UCSD-AML1 (cell line): Measurements from ENCODE around the gene CEMIP.

ENCODE experiments used
- DNase-seq: peaks from one replicate; lab custom pipeline; 2025; ENCODE audit not compliant: unreplicated experiment; lab: John Stamatoyannopoulos, UW

Gene CEMIP

DNA sequence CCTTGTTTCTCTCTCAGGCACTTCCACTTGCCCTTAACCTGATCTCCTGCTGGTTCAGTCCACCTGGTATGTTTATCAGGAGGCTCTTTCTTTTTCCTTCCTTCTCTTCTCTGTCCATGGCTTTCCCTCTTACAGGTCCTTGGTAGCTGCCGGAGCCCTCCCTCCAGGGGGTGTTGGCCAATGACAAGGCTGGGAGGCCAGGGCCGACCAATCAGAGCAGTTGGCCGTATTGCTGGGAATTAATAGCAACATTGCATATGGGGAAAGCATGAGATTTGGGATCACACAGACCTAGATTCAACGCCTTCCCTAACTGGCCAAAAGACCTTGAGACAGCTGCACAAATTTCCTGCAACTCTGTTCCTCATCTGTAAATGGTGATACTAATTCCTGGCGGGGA, 62.4 kb downstream of the CEMIP start:
- no peak for DNase-seq

GRCh38 chr15:80844011-80844732, 65.0 kb downstream of the CEMIP start:
- DNase-seq, result no peak

DNA sequence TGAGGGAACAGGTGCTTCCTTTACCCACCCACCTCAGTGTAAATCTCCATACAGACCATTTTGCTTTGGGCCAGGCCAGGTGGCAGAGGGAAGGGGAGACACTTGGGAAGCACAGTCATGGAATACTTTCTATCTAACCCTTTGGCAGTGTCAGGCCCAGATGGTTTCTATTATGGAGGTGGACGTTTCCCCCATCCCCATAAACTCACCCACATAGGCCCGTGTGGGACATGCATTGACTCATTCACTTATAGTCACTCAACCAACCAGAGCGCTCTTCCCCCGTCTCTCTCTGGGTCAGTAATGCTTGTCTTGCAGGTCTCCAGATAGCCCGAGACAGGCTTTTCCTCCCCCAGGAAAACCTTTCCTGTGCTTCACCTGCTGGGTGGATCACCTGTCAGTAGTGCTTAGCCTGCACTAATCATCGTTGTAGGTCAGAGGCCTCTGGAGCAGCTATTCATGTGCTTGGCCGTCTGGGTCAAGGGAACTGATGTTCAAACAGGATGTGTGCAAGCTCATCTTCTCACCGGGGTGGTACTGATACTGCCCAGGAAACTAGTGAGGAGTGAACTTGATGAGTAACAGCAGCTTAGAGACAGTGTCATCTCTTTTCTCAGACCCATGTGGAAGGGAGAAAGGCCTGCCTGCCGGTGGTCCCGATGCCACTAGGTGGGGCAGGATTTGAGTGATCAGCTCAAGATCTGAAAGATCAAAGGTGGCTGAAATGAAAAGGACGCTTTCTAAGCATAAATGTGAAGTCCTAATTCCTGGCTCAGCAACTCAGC, 67.1 kb downstream of the CEMIP start:
- no peak for DNase-seq

DNA sequence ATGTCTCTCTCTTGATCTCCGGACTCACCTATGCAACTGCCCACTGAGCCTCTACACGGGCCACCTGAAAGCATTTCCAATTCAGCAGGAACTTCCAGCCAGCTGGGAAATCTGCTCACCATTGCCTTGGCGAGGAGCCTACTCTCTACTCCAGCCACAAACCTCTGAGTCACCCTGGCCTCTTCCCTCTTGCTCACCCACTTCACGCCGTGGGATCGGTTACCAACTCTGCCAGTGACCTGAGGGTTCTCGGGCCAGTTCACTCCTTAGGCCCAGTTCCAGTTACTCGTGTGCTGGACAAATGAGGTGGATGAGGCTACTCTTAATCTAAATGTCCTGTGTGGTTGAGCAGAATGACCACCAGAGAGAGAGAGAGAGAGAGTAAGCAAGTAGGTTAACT, 70.1 kb downstream of the CEMIP start:
- no peak for DNase-seq

DNA sequence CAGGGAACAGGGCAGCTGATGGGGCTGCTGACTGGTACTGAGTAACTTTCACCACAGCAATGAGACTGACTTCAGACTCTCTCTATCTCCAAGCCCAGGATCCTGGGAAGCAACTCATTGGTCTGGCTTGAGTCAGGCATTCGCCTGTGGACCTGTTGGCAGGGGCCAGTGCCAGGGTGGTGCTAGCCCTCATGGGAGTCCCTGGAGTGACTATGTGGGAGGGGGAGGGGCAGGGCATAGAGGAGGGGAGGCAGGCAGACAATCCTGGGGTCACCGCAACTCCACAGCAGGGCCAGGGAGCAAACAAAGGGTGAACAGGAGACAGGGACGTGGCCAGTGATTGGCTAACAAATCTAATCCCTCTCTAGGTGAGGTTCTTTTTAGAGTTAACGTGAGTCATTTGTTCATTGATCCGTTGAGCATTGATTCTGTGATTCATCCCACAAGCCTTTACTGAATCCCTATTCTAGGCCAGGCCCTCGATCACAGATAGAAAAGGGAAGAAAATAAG, 71.8 kb downstream of the CEMIP start:
- DNase-seq, result no peak

DNA sequence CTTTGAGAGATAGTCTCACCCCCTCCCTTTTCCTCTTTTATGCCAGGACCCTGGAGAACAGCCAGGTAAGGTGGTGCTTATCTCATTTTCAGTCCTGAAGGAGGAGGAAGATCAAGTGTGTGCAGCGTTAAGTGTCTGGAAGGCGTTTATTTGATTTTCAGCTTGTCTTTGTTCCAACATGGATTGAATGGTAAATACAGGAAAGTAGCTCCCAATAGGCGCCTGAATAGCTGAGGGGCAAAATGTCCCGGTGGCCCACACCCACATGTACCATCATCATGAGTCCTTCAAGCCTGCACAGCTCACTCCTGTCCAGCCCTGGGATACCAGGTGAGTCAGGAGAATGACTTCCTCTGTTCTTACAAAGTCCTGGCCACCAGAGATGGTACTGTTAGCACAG, 73.5 kb downstream of the CEMIP start:
- no peak for DNase-seq

DNA sequence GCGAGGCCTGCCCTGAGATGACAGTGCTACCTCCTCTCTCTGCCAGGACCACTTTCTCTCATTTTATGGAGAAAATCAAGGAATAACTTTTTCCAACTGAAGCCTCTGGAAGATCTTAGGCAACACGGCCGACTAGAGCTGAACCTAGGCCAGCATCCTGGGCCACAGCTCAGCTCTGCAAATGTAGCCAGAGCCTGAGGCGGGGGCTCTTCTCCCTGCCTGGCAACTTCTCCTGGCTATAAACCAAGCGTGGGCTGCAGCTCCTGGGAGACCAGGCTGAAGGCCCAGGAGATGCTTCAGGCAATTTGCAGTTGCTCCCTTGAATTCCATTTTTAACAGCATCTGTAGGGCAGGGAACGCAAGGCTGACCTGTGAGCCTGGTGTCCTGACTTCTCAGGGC, 74.9 kb downstream of the CEMIP start:
- no peak for DNase-seq

GRCh38 chr15:80855206-80855605, 76.0 kb downstream of the CEMIP start:
- DNase-seq, result no peak

GRCh38 chr15:80856400-80856799, 77.2 kb downstream of the CEMIP start:
- DNase-seq, result no peak

DNA sequence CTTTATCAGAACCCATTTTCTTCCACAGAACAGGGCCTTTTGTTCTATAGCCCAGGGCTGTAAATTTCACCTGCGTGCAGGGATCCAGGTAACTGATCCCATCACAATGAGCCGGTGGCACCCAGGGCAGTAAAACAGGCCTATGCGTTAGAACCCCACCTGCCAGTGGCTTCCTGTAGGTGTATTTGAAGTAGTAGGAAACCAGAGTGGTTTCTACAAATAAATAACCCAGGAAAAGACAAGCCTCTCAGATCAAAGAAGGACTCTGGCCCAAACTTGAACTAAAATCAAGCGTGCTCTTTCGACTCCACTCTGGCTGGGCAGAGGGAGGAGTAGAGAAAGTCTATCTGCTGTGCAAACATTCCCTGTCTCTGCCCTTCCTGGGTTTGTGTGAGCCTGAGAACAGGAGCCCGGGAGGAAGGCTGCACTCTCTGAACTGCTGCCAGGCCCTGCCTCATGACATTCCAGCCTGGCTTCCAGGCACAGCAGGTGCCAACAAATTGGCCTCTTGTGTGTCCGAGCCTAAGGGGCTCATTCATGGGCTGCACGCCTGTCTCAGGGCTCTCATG, 77.7 kb downstream of the CEMIP start:
- DNase-seq, result no peak

DNA sequence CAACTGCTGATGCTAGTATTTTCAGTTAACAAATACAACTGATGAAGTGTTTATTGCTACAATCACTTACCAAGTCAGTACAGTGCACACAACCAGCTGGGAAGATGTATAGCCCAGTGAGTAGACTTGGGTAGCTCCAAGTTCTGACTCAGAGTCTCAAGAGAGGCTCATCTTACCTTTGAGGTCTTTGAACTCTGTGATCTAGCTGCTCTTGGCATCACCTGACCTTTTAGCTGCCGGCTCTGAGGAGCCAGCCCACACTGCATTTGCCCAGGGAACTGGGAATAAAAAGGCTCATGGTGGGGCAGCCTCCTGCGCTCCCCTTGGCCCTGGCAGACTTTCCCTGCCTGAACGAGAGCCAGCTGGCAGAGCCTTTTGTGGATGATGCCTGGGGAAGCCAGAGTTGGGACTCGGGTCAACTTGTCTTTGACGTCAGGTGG, 82.6 kb downstream of the CEMIP start:
- DNase-seq, result no peak

GRCh38 chr15:80864666-80865065, 85.5 kb downstream of the CEMIP start:
- DNase-seq, result no peak

DNA sequence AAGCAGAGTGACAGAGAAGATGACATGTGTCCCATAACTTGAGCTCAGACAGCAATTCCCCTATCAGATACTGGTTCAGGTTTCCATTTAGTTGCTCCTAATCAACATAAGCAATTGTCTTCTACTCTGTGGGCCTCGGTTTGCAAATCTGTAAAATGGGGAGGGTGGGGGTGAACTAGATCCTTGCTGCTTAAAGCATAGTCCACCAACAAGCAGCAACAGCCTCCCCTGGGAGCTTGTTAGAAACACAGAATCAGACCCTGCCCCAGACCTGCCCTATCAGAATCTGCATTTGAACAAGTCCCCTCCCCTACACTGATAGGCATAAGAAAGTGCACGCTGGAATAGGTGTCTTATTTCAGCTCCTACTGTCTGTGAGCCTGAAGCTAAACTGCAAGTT, 87.8 kb downstream of the CEMIP start:
- no peak for DNase-seq

GRCh38 chr15:80870366-80870765, 91.2 kb downstream of the CEMIP start:
- DNase-seq, result no peak

DNA sequence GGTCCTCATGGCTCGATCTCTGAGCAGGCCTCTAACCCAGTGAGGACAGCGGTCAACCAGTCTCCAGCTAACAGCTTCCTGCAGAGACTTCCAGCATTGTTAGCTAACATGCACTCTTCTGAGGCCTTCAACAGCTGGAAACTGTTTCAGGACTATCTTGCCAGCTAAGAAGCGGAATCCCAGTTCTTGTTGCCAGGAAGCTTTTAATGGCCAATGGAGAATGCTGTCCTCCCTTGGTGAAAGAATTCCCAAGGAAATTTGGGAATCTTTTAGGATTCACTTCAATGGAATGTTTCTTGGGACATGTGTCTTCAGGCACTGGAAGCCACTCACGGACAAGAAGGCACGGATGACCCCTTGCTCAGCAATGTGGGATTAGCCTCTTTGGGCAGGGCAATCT, 91.7 kb downstream of the CEMIP start:
- no peak for DNase-seq

DNA sequence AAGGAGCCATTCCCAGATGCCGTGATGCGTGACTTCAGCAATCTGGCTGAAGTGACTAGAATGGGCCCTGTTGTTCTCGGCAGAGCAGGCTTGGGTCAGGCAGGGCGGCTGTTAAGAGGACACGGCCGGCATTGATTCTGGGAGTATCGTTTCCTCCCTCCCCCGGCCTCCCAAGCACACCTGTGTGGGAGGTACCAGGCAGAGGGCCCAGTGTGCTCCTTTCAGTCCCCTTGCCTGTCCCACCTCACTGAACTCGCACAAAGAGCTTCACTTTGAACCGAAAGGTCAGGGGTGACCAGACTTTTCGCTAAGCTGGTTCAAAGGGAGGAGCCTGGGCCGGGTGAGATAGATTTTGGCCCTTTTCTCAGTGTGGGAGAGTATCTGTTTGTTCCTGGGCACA, 92.7 kb downstream of the CEMIP start:
- no peak for DNase-seq

DNA sequence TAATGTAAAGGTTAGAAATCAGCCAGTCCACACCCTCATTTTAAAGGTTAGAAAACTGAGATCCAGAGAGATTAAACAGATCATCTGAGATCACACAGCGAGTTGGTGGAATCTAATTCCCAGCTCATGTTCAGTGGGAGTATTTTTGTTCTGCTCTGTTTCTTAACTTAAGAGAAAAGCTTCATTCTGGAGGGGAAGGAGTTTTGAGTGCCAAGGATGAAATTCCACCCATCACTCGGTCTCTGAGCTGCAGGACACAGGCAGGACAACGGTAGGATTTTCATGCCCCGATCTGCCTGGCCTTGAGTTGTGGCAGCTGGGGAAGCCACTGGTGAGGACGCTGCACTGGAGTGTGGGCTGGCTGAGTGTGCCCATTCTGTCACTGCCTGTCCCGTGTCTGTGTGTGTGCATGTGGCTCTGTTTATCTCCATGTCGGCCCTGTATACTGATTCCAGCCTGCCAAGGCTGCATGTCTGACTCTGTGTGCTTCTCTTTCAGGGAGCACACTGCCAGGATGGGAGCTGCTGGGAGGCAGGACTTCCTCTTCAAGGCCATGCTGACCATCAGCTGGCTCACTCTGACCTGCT, 94.3 kb downstream of the CEMIP start:
- DNase-seq, result no peak

DNA sequence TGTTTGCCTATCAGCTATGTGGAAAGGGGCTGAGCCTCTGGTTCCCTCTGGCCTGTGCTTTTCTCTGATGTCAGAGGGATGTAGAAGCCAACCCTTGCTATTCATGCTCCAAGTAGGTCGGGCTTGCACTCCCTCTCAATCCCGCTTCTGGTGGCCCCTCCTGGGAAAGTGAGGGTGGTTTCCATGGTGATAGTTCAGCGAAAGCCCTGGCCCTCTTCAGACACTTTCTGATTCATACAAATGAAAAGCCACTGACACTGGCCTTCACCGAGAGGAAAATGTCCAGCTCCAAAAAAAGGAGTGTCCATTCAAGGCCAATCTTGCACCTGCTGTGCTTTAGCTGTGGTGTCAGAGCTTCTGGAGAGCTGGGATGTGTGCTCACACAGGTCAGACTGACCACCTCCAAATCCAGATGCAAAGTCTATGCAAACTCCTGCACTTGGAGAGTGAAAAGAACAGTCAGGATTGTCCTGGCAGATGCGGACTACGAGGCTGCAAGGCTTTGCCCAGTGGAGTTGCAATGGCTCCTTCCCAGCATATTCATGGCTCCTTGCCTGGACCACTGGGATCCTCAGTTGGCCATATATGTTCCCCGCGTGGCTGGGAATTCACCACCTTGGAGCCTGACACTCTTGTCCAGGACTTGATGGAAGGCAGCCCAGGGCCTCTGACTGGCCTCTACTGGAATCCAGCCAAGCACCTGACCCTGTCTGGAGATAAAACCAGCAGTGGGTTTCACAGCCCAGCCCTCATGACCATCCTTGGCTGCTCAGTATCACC, 96.6 kb downstream of the CEMIP start:
- DNase-seq, result no peak

- no peak for DNase-seq
Measured at GRCh38 chr15:80876348-80876674, 97.1 kb downstream of the CEMIP start.

GRCh38 chr15:80878242-80878866, 99.2 kb downstream of the CEMIP start:
- no peak for DNase-seq

DNA sequence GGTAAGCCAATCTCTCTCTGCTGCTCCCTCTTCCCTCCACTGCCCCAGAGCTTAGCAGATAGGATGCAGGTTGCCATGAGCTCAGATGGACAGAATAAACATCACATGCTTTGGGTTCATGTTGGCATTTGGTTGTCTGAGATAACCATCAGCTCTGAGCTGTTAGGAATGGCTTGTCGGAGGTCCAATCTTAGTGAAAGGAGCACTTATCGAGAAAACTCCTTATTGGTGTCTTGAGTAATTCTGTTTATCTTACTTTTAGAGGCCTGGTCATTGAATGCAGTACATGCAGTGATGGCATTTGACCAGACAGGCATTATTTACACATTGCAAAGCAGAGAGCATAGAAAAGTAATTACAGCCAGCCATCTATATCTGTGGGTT, 99.7 kb downstream of the CEMIP start:
- no peak for DNase-seq
